Mucosa of descending colon (tissue), 3 donors: Measurements from ENCODE around the gene ASIC5. TPM values are rescaled to one million over a fixed set of nuclear protein-coding genes. Genes with fewer than 3 reads are reported as not detected.

Source experiments
- ATAC-seq: fragments of 200-7000 bp; cut with Tn5 transposase; one replicate; pipeline ENCODE4 v1.9.1; 2020; ENCODE audit warnings: mild to moderate bottlenecking, moderate library complexity
- DNase-seq, 3 donors: peaks; one replicate each; pipeline ENCODE4 v3.0.0-alpha.2; 2020
- H3K36me3 ChIP-seq: fragments of 200-600 bp; one replicate; pipeline ENCODE4 v1.8.0; 2021; ENCODE audit warnings: low read depth, mild to moderate bottlenecking
- H3K4me1 ChIP-seq: fragments of 200-600 bp; one replicate; pipeline ENCODE4 v1.8.0; 2021; ENCODE audit warnings: low read depth, mild to moderate bottlenecking
- H3K4me3 ChIP-seq: fragments of 200-600 bp; one replicate; pipeline ENCODE4 v1.8.0; 2021; ENCODE audit warnings: mild to moderate bottlenecking
- H3K9me3 ChIP-seq: fragments of 200-600 bp; one replicate; pipeline ENCODE4 v1.8.0; 2021; ENCODE audit warnings: mild to moderate bottlenecking
- intact Hi-C, 2 donors: fragments of 100-400 bp; cut with DNase I in 1 of 2; cut with micrococcal nuclease in 1 of 2; formaldehyde crosslinking; loops; one replicate each; pipeline versions ENCODE4 v1.11.0 to v1.11.1; 2022; cut with DNase I, micrococcal nuclease
- total RNA-seq, 3 donors: library from RNA; stranded (reverse); fragmentation: NEBNext Ultra II Directional in 2 of 3; extraction: Animal tissue kit (Norgen Biotek cat#: 25700) in 2 of 3; gene quantifications; one replicate each; pipeline versions ENCODE4 v1.2.1 to v1.2.4, GENCODE V29; 2021 to 2023
- TF ChIP-seq, protein P1 (sequence below): fragments of 200-600 bp; IDR thresholded peaks from one replicate; pipeline ENCODE4 v1.8.0; 2022; ENCODE audit warnings: antibody characterized with exemption, mild to moderate bottlenecking
- donor health status: DM: no; HTN: no; CAD: no; lungs with moderate emphysema.
- donor health status: DM: no; HTN: no; CAD: no.
- donor health status: DM: no; HTN: yes; CAD: no.

Gene ASIC5
- total RNA-seq, 3 donors from 2014 or later: not detected

DNA sequence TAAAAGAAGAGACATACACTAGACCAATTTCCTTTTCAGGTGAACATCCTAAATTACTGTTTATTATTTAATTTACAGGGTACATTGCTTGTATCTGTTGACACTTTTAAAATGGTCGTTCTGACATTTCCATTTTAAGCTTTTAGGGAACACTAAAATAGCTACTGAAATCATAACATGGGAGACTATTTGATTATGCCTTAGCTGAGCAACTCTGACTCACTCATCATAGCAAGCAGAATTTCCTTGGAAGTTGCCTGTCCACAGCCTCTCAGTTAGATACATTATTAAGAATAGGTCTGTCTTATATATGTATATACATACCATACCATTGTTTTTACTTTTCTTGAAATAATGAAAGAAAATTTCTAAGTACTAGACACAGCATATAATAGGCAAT, 85.3 kb downstream of the ASIC5 start:
- Histone ChIP-seq H3K36me3 (no peaks in the 10 kb centered on the region), H3K4me1 (no peaks in the 10 kb centered on the region), H3K4me3 (no peak overlapping the region), H3K9me3 (no peaks in the 10 kb centered on the region)
- intact Hi-C loops: loop anchor here in 1 of 2 donors (10.0 kb wide), 2 partner anchors 96 to 366 kb away; no protein-coding TSS in a partner anchor
- DNase-seq (no peak), ATAC-seq (no peak)
- TF ChIP-seq, protein P1, sequence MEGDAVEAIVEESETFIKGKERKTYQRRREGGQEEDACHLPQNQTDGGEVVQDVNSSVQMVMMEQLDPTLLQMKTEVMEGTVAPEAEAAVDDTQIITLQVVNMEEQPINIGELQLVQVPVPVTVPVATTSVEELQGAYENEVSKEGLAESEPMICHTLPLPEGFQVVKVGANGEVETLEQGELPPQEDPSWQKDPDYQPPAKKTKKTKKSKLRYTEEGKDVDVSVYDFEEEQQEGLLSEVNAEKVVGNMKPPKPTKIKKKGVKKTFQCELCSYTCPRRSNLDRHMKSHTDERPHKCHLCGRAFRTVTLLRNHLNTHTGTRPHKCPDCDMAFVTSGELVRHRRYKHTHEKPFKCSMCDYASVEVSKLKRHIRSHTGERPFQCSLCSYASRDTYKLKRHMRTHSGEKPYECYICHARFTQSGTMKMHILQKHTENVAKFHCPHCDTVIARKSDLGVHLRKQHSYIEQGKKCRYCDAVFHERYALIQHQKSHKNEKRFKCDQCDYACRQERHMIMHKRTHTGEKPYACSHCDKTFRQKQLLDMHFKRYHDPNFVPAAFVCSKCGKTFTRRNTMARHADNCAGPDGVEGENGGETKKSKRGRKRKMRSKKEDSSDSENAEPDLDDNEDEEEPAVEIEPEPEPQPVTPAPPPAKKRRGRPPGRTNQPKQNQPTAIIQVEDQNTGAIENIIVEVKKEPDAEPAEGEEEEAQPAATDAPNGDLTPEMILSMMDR: no peak

Other genes starting within 250 kb of the ASIC5 start
- gene GUCY1A1, start 199.4 kb downstream of the ASIC5 start, total RNA-seq: 100 to 1,000 TPM in 1 of 3 donors, 10 to 100 TPM in 1, 1 to 10 TPM in 1; 7.4 to 213 (median 18.8) TPM
- gene GUCY1B1, start 107.3 kb downstream of the ASIC5 start, total RNA-seq: 10 to 100 TPM in 1 of 3 donors, 1 to 10 TPM in 2; 1.9 to 42.1 (median 6.2) TPM
- under 1 TPM; 0.35 to 0.70 (median 0.58) TPM for gene TDO2, start 37.4 kb upstream of the ASIC5 start, total RNA-seq
- 10 to 100 TPM; 16.3 to 19.0 (median 18.7) TPM for gene CTSO, start 87.6 kb upstream of the ASIC5 start, total RNA-seq